ENCODE results near the gene BPIFB6.

BPIFB6 gene

GRCh38 chr20:33021879-33022278, 9.6 kb upstream of the BPIFB6 start (continued):
- no peak for TF ChIP-seq ATF2 (tag by site-specific recombination; IDR thresholded peaks at IDR 0.05; ENCODE audit: low read depth)
- no peak for TF ChIP-seq ZNF423 (tag by site-specific recombination; IDR thresholded peaks at IDR 0.05)
- TF ChIP-seq SETDB1 (IDR thresholded peaks at IDR 0.05; ENCODE audit: insufficient read length, low read length) = no peak
- TF ChIP-seq FEZF1 (tag by site-specific recombination; IDR thresholded peaks at IDR 0.05) = no peak
- TF ChIP-seq ZNF747 (tag by site-specific recombination; IDR thresholded peaks at IDR 0.05) = no peak
- TF ChIP-seq ZBTB48 (tag by site-specific recombination; IDR thresholded peaks at IDR 0.05) = no peak
- TF ChIP-seq ZNF558 (tag by site-specific recombination; IDR thresholded peaks at IDR 0.05) = no peak

- Histone ChIP-seq H3K27ac (ENCODE audit: extremely low read depth, low read depth, low read length) (no peak overlapping the region), H3K9me3 (ENCODE audit: control insufficient read depth, insufficient read depth, low read depth, low read length) (no peaks in the 10 kb centered on the region), H3K4me1 (ENCODE audit: control insufficient read depth, insufficient read depth, low read length) (no peaks in the 10 kb centered on the region), H3K4me3 (ENCODE audit: low read depth, low read length) (no peak overlapping the region), H3K36me3 (ENCODE audit: control insufficient read depth in 2 of 2, insufficient read depth in 1 of 2, low read length in 2 of 2) (no peaks in the 10 kb centered on the region)
- CTCF ChIA-PET = no interaction called here
- POLR2A ChIA-PET = no interaction called here
- TF ChIP-seq ZNF791 (tag by site-specific recombination; IDR thresholded peaks at IDR 0.05) (no peak), RBAK (tag by site-specific recombination; IDR thresholded peaks at IDR 0.05) (no peak), ZNF221 (tag by site-specific recombination; IDR thresholded peaks at IDR 0.05; ENCODE audit: borderline replicate concordance) (no peak), BCL11A (tag by site-specific recombination; IDR thresholded peaks at IDR 0.05; ENCODE audit: low read depth) (no peak), ZNF266 (tag by site-specific recombination; IDR thresholded peaks at IDR 0.05; ENCODE audit: low read depth) (no peak), ZNF837 (tag by site-specific recombination; IDR thresholded peaks at IDR 0.05) (no peak), ZSCAN5A (tag by site-specific recombination; IDR thresholded peaks at IDR 0.05) (no peak), ZNF561 (tag by site-specific recombination; IDR thresholded peaks at IDR 0.05; ENCODE audit: borderline replicate concordance) (no peak), ZEB2 (tag by site-specific recombination; IDR thresholded peaks at IDR 0.05) (no peak), KLF9 (tag by site-specific recombination; IDR thresholded peaks at IDR 0.05; ENCODE audit: low read depth) (no peak), ZNF362 (tag by site-specific recombination; IDR thresholded peaks at IDR 0.05) (no peak), REST (tag by site-specific recombination; IDR thresholded peaks at IDR 0.05) (no peak), ZNF366 (tag by site-specific recombination; conservative IDR thresholded peaks at IDR 0.05) (no peak), ZNF792 (tag by site-specific recombination; IDR thresholded peaks at IDR 0.05) (no peak), ZNF580 (tag by site-specific recombination; IDR thresholded peaks at IDR 0.05) (no peak), PRDM2 (tag by site-specific recombination; IDR thresholded peaks at IDR 0.05; ENCODE audit: borderline replicate concordance) (no peak), ZNF514 (tag by site-specific recombination; IDR thresholded peaks at IDR 0.05) (no peak)
Observed at GRCh38 chr20:33022289-33022688, 9.2 kb upstream of the BPIFB6 start.
